GOT3 (cell line): ENCODE results near the gene VGLL2.
"Not testable (repeated sequence)": the region's sequence is repeated elsewhere in the genome, so short reads cannot be mapped to it uniquely, and the experiment has no call there.

Experiments
- DNase-seq: peaks from one replicate; lab custom pipeline; 2025; ENCODE audit warnings: mixed read lengths; lab: John Stamatoyannopoulos, UW

The VGLL2 gene

GRCh38 chr6:117265410-117266256 lies at the start of gene VGLL2:
VGLL2 (plus strand) TSS chr6:117265558; CDS start chr6:117265764, 206 bp downstream.
- no peak for DNase-seq

GRCh38 chr6:117222861-117223260 lies 42.5 kb upstream of the VGLL2 start:
- no peak for DNase-seq

- no peak for DNase-seq
Observed at GRCh38 chr6:117226778-117227177, 38.6 kb upstream of the VGLL2 start.

- DNase-seq, result no peak
Observed at GRCh38 chr6:117227245-117227962, 38.0 kb upstream of the VGLL2 start.

- no peak for DNase-seq
Observed at GRCh38 chr6:117228202-117228601, 37.2 kb upstream of the VGLL2 start.

- DNase-seq, result no peak
Observed at GRCh38 chr6:117229870-117230269, 35.5 kb upstream of the VGLL2 start.

- DNase-seq, result no peak
Observed at GRCh38 chr6:117231466-117231865, 33.9 kb upstream of the VGLL2 start.

GRCh38 chr6:117232196-117232595 lies 33.2 kb upstream of the VGLL2 start:
- no peak for DNase-seq

- DNase-seq, result no peak
Observed at GRCh38 chr6:117233145-117233544, 32.2 kb upstream of the VGLL2 start.

GRCh38 chr6:117237561-117237960 lies 27.8 kb upstream of the VGLL2 start:
- DNase-seq, result no peak

- not testable (repeated sequence) for DNase-seq
Observed at GRCh38 chr6:117244571-117244970, 20.8 kb upstream of the VGLL2 start.

- not testable (repeated sequence) for DNase-seq
Observed at GRCh38 chr6:117244979-117245378, 20.4 kb upstream of the VGLL2 start.

- no peak for DNase-seq
Observed at GRCh38 chr6:117253785-117254184, 11.6 kb upstream of the VGLL2 start.

GRCh38 chr6:117262799-117263198 lies 2.6 kb upstream of the VGLL2 start:
- DNase-seq, result no peak

GRCh38 chr6:117263353-117263927 lies 1.9 kb upstream of the VGLL2 start:
- no peak for DNase-seq

GRCh38 chr6:117264369-117264691 lies 1.0 kb upstream of the VGLL2 start:
- no peak for DNase-seq

- no peak for DNase-seq
Observed at GRCh38 chr6:117264692-117265409, 507 bp upstream of the VGLL2 start.

- no peak for DNase-seq
Observed at GRCh38 chr6:117266257-117267053, 1.1 kb downstream of the VGLL2 start.

- no peak for DNase-seq
Observed at GRCh38 chr6:117267054-117267347, 1.6 kb downstream of the VGLL2 start.

GRCh38 chr6:117267766-117268534 lies 2.6 kb downstream of the VGLL2 start:
- no peak for DNase-seq

- DNase-seq, result no peak
Observed at GRCh38 chr6:117268924-117269323, 3.6 kb downstream of the VGLL2 start.
